ENCODE measurements around the gene ATAD1.
A peak's percentile ranks its signal among the peaks of the same experiment; 100 is the strongest.

Gene ATAD1

GRCh38 chr10:87734987-87735827, 82.8 kb downstream of the ATAD1 start:
- no peak overlapping the region for H3K9ac ChIP-seq (ENCODE audit: low read length)
- peaks cover 10% of the 10 kb centered on the region for H3K4me1 ChIP-seq (ENCODE audit: control insufficient read depth, insufficient read depth, low read length)
- no peaks in the 10 kb centered on the region for H3K36me3 ChIP-seq (ENCODE audit: control insufficient read depth, insufficient read depth, low read length)
- H3K9me3 ChIP-seq (ENCODE audit: control insufficient read depth, insufficient read depth, low read depth, low read length), result no peaks in the 10 kb centered on the region
- no peak overlapping the region for H3K27ac ChIP-seq (ENCODE audit: low read depth, low read length)
- no peaks in the 10 kb centered on the region for H3K27me3 ChIP-seq (ENCODE audit: control insufficient read depth, insufficient read depth, low read length)
- H3K4me3 ChIP-seq (ENCODE audit: low read depth, low read length), result peak overlapping the region; percentile 41

- Histone ChIP-seq H3K9ac (ENCODE audit: low read length) (no peak overlapping the region), H3K36me3 (ENCODE audit: control insufficient read depth, insufficient read depth, low read length) (no peaks in the 10 kb centered on the region), H3K4me1 (ENCODE audit: control insufficient read depth, insufficient read depth, low read length) (peaks cover 10% of the 10 kb centered on the region), H3K27ac (ENCODE audit: low read depth, low read length) (no peak overlapping the region), H3K4me3 (ENCODE audit: low read depth, low read length) (no peak overlapping the region), H3K27me3 (ENCODE audit: control insufficient read depth, insufficient read depth, low read length) (no peaks in the 10 kb centered on the region), H3K9me3 (ENCODE audit: control insufficient read depth, insufficient read depth, low read depth, low read length) (no peaks in the 10 kb centered on the region)
These were observed 84.9 kb downstream of the ATAD1 start for GRCh38 chr10:87733081-87733480.

GRCh38 chr10:87729940-87730339, 88.1 kb downstream of the ATAD1 start:
- H3K36me3 ChIP-seq (ENCODE audit: control insufficient read depth, insufficient read depth, low read length), result peaks cover 4% of the 10 kb centered on the region
- no peaks in the 10 kb centered on the region for H3K9me3 ChIP-seq (ENCODE audit: control insufficient read depth, insufficient read depth, low read depth, low read length)
- no peak overlapping the region for H3K4me3 ChIP-seq (ENCODE audit: low read depth, low read length)
- H3K27ac ChIP-seq (ENCODE audit: low read depth, low read length), result no peak overlapping the region
- no peak overlapping the region for H3K9ac ChIP-seq (ENCODE audit: low read length)
- peaks cover 3% of the 10 kb centered on the region for H3K4me1 ChIP-seq (ENCODE audit: control insufficient read depth, insufficient read depth, low read length)
- H3K27me3 ChIP-seq (ENCODE audit: control insufficient read depth, insufficient read depth, low read length), result no peaks in the 10 kb centered on the region

GRCh38 chr10:87724789-87725188, 93.2 kb downstream of the ATAD1 start:
- Histone ChIP-seq H3K9me3 (ENCODE audit: control insufficient read depth, insufficient read depth, low read depth, low read length) (no peaks in the 10 kb centered on the region), H3K9ac (ENCODE audit: low read length) (no peak overlapping the region), H3K4me1 (ENCODE audit: control insufficient read depth, insufficient read depth, low read length) (no peaks in the 10 kb centered on the region), H3K27ac (ENCODE audit: low read depth, low read length) (no peak overlapping the region), H3K27me3 (ENCODE audit: control insufficient read depth, insufficient read depth, low read length) (no peaks in the 10 kb centered on the region), H3K36me3 (ENCODE audit: control insufficient read depth, insufficient read depth, low read length) (peaks cover 4% of the 10 kb centered on the region), H3K4me3 (ENCODE audit: low read depth, low read length) (no peak overlapping the region)

- no peak overlapping the region for H3K4me3 ChIP-seq (ENCODE audit: low read depth, low read length)
- peaks cover 7% of the 10 kb centered on the region for H3K36me3 ChIP-seq (ENCODE audit: control insufficient read depth, insufficient read depth, low read length)
- H3K27ac ChIP-seq (ENCODE audit: low read depth, low read length), result no peak overlapping the region
- no peaks in the 10 kb centered on the region for H3K4me1 ChIP-seq (ENCODE audit: control insufficient read depth, insufficient read depth, low read length)
- no peaks in the 10 kb centered on the region for H3K27me3 ChIP-seq (ENCODE audit: control insufficient read depth, insufficient read depth, low read length)
- no peaks in the 10 kb centered on the region for H3K9me3 ChIP-seq (ENCODE audit: control insufficient read depth, insufficient read depth, low read depth, low read length)
- H3K9ac ChIP-seq (ENCODE audit: low read length), result no peak overlapping the region
These were observed 94.5 kb downstream of the ATAD1 start for GRCh38 chr10:87723500-87723899.

GRCh38 chr10:87722716-87723115, 95.3 kb downstream of the ATAD1 start:
- no peaks in the 10 kb centered on the region for H3K27me3 ChIP-seq (ENCODE audit: control insufficient read depth, insufficient read depth, low read length)
- H3K9ac ChIP-seq (ENCODE audit: low read length), result no peak overlapping the region
- H3K27ac ChIP-seq (ENCODE audit: low read depth, low read length), result no peak overlapping the region
- H3K4me3 ChIP-seq (ENCODE audit: low read depth, low read length), result no peak overlapping the region
- H3K4me1 ChIP-seq (ENCODE audit: control insufficient read depth, insufficient read depth, low read length), result no peaks in the 10 kb centered on the region
- H3K9me3 ChIP-seq (ENCODE audit: control insufficient read depth, insufficient read depth, low read depth, low read length), result no peaks in the 10 kb centered on the region
- peaks cover 7% of the 10 kb centered on the region for H3K36me3 ChIP-seq (ENCODE audit: control insufficient read depth, insufficient read depth, low read length)

- Histone ChIP-seq H3K4me1 (ENCODE audit: control insufficient read depth, insufficient read depth, low read length) (no peaks in the 10 kb centered on the region), H3K27ac (ENCODE audit: low read depth, low read length) (no peak overlapping the region), H3K36me3 (ENCODE audit: control insufficient read depth, insufficient read depth, low read length) (peaks cover 3% of the 10 kb centered on the region; the same call in 1 of the 2 replicates)
These were observed 96.2 kb downstream of the ATAD1 start for GRCh38 chr10:87721781-87722180.

GRCh38 chr10:87720665-87721064, 97.4 kb downstream of the ATAD1 start:
- Histone ChIP-seq H3K4me1 (ENCODE audit: control insufficient read depth, insufficient read depth, low read length) (no peaks in the 10 kb centered on the region), H3K4me3 (ENCODE audit: low read depth, low read length) (no peak overlapping the region), H3K9me3 (ENCODE audit: control insufficient read depth, insufficient read depth, low read depth, low read length) (no peaks in the 10 kb centered on the region), H3K36me3 (ENCODE audit: control insufficient read depth, insufficient read depth, low read length) (peaks cover 8% of the 10 kb centered on the region; the same call in 1 of the 2 replicates), H3K27me3 (ENCODE audit: control insufficient read depth, insufficient read depth, low read length) (no peaks in the 10 kb centered on the region), H3K27ac (ENCODE audit: low read depth, low read length) (no peak overlapping the region), H3K9ac (ENCODE audit: low read length) (no peak overlapping the region)

More at GRCh38 chr10:87721781-87722180, 96.2 kb downstream of the ATAD1 start:
- Histone ChIP-seq H3K9ac (ENCODE audit: low read length) (no peak overlapping the region), H3K4me3 (ENCODE audit: low read depth, low read length) (no peak overlapping the region), H3K27me3 (ENCODE audit: control insufficient read depth, insufficient read depth, low read length) (no peaks in the 10 kb centered on the region), H3K9me3 (ENCODE audit: control insufficient read depth, insufficient read depth, low read depth, low read length) (no peaks in the 10 kb centered on the region)

GRCh38 chr10:87716348-87716670, 101.7 kb downstream of the ATAD1 start:
- Histone ChIP-seq H3K27me3 (ENCODE audit: control insufficient read depth, insufficient read depth, low read length) (no peaks in the 10 kb centered on the region), H3K36me3 (ENCODE audit: control insufficient read depth, insufficient read depth, low read length) (peaks cover 32% of the 10 kb centered on the region), H3K27ac (ENCODE audit: low read depth, low read length) (no peak overlapping the region)

GRCh38 chr10:87715552-87716347, 102.3 kb downstream of the ATAD1 start:
- Histone ChIP-seq H3K4me3 (ENCODE audit: low read depth, low read length) (no peak overlapping the region), H3K9me3 (ENCODE audit: control insufficient read depth, insufficient read depth, low read depth, low read length) (no peaks in the 10 kb centered on the region), H3K36me3 (ENCODE audit: control insufficient read depth, insufficient read depth, low read length) (peaks cover 35% of the 10 kb centered on the region), H3K9ac (ENCODE audit: low read length) (no peak overlapping the region), H3K4me1 (ENCODE audit: control insufficient read depth, insufficient read depth, low read length) (no peaks in the 10 kb centered on the region), H3K27ac (ENCODE audit: low read depth, low read length) (no peak overlapping the region), H3K27me3 (ENCODE audit: control insufficient read depth, insufficient read depth, low read length) (no peaks in the 10 kb centered on the region)

More at GRCh38 chr10:87716348-87716670, 101.7 kb downstream of the ATAD1 start:
- H3K9me3 ChIP-seq (ENCODE audit: control insufficient read depth, insufficient read depth, low read depth, low read length), result no peaks in the 10 kb centered on the region
- H3K4me3 ChIP-seq (ENCODE audit: low read depth, low read length), result no peak overlapping the region
- no peaks in the 10 kb centered on the region for H3K4me1 ChIP-seq (ENCODE audit: control insufficient read depth, insufficient read depth, low read length)
- H3K9ac ChIP-seq (ENCODE audit: low read length), result no peak overlapping the region

- Histone ChIP-seq H3K4me1 (ENCODE audit: control insufficient read depth, insufficient read depth, low read length) (no peaks in the 10 kb centered on the region), H3K9me3 (ENCODE audit: control insufficient read depth, insufficient read depth, low read depth, low read length) (no peaks in the 10 kb centered on the region), H3K36me3 (ENCODE audit: control insufficient read depth, insufficient read depth, low read length) (peaks cover 37% of the 10 kb centered on the region), H3K27me3 (ENCODE audit: control insufficient read depth, insufficient read depth, low read length) (no peaks in the 10 kb centered on the region), H3K27ac (ENCODE audit: low read depth, low read length) (no peak overlapping the region), H3K4me3 (ENCODE audit: low read depth, low read length) (no peak overlapping the region), H3K9ac (ENCODE audit: low read length) (no peak overlapping the region)
These were observed 104.3 kb downstream of the ATAD1 start for GRCh38 chr10:87713707-87714106.
